ENCODE measurements around the gene UBE2G1. TPM values are rescaled to one million over a fixed set of nuclear protein-coding genes. Genes with fewer than 3 reads are reported as not detected.

UBE2G1 gene, protein sequence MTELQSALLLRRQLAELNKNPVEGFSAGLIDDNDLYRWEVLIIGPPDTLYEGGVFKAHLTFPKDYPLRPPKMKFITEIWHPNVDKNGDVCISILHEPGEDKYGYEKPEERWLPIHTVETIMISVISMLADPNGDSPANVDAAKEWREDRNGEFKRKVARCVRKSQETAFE
- polyA plus RNA-seq (2013, experiment 1 of 4), result 72.4 TPM
- 75.1 TPM for polyA plus RNA-seq (2013, experiment 2 of 4)
- 74.8 TPM for polyA plus RNA-seq (2013, experiment 3 of 4)
- 77.9 TPM for polyA plus RNA-seq (2013, experiment 4 of 4)

GRCh38 chr17:4366327-4367063, at the start of gene UBE2G1:
UBE2G1 (minus strand) TSS chr17:4366675; CDS start chr17:4366316, 359 bp downstream.
- Histone ChIP-seq H3K4me3 (ENCODE audit: insufficient read depth, low read depth, low read length) (peak within 1 kb of the TSS; percentile 94), H3K27me3 (ENCODE audit: control insufficient read depth, insufficient read depth, low read length, poor library complexity, severe bottlenecking) (no peaks in the 10 kb centered on the region), H3K27ac (ENCODE audit: insufficient read depth, low read depth, low read length, poor library complexity, severe bottlenecking) (peak within 1 kb of the TSS; percentile 84), H3K36me3 (ENCODE audit: control insufficient read depth, insufficient read depth, low read length) (no peaks in the 10 kb centered on the region), H3K4me1 (ENCODE audit: control insufficient read depth, insufficient read depth, low read length) (peaks cover 3% of the 10 kb centered on the region), H3K9me3 (ENCODE audit: control insufficient read depth, low read length) (no peaks in the 10 kb centered on the region)
- WGBS, 2 experiments, result 1 to 2% methylated on average over 77 of the region's 77 CpGs

DNA sequence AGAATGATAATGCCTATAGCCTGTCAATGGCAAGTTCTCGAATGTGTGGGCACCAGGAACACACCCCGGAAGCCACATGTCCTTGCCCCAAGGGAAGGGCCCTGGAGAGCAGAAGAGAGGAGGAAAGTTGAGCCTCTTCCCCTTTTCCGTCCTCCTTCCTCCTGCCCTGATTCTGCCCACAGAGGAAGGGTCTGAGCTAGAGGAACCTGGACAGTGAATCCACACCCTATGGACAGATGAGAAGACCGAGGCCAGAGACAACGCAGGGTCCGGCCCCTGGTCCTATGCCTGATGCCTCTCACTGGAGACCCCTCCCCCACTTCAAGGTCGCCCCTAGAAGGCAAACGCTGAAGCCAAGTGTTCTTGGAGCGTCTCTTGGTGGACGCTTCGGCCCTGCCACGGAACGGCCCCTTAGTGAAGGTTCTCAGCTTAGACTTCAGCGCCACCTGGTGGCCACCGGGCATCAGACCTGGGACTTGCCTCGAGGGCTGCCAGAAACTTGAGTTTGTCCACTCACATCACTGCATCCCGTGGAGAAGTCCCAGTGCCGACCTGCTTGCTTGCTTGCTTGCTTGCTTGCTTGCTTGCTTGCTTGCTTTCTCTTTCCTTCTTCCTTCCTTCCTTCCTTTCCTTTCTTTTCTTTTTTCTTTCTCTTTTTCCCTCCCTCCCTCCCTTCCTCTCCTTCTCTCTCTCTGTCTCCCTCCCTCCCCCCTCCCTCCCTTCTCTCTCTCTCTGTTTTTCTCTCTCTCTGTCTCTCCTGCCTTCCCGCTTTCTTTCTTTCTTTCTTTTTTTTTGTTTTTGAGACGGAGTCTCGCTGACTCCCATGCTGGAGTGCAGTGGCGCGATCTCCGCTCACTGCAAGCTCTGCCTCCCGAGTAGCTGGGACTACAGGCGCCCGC, 46.7 kb upstream of the UBE2G1 start:
- Histone ChIP-seq H3K36me3 (ENCODE audit: control insufficient read depth, insufficient read depth, low read length) (no peaks in the 10 kb centered on the region), H3K27me3 (ENCODE audit: control insufficient read depth, insufficient read depth, low read length, poor library complexity, severe bottlenecking) (no peaks in the 10 kb centered on the region), H3K27ac (ENCODE audit: insufficient read depth, low read depth, low read length, poor library complexity, severe bottlenecking) (no peak overlapping the region), H3K4me3 (ENCODE audit: insufficient read depth, low read depth, low read length) (no peak overlapping the region), H3K9me3 (ENCODE audit: control insufficient read depth, low read length) (no peaks in the 10 kb centered on the region), H3K4me1 (ENCODE audit: control insufficient read depth, insufficient read depth, low read length) (no peaks in the 10 kb centered on the region)
- WGBS, 2 experiments, result 43% methylated on average over 27 of the region's 27 CpGs

DNA sequence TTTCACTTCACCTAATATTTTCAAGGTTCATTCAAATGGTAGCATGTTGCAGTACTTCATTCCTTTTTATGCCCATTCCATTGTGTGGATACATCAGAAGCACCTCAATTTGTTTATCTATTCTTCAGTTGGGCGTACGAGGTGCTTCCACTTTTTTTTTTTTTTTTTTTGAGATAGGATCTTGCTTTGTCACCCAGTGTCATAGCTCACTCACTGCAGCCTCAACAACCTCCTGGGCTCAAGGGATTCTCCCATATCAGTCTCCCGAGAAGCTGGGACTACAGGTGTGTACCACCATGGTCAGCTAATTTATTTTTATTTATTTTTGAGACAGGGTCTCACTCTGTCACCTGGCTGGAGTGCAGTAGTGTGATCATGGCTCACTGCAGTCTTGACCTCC, 44.7 kb upstream of the UBE2G1 start:
- 84 to 96% methylated on average over 3 of the region's 3 CpGs for WGBS, 2 experiments

GRCh38 chr17:4409659-4410058, 43.2 kb upstream of the UBE2G1 start:
- no peaks in the 10 kb centered on the region for H3K4me1 ChIP-seq (ENCODE audit: control insufficient read depth, insufficient read depth, low read length)
- no peak overlapping the region for H3K27ac ChIP-seq (ENCODE audit: insufficient read depth, low read depth, low read length, poor library complexity, severe bottlenecking)
- no peaks in the 10 kb centered on the region for H3K36me3 ChIP-seq (ENCODE audit: control insufficient read depth, insufficient read depth, low read length)
- no peaks in the 10 kb centered on the region for H3K9me3 ChIP-seq (ENCODE audit: control insufficient read depth, low read length)
- no peak overlapping the region for H3K4me3 ChIP-seq (ENCODE audit: insufficient read depth, low read depth, low read length)
- WGBS, 2 experiments, result 91 to 95% methylated on average over 6 of the region's 6 CpGs
- H3K27me3 ChIP-seq (ENCODE audit: control insufficient read depth, insufficient read depth, low read length, poor library complexity, severe bottlenecking), result no peaks in the 10 kb centered on the region

More for the DNA sequence above, 44.7 kb upstream of the UBE2G1 start:
- Histone ChIP-seq H3K9me3 (ENCODE audit: control insufficient read depth, low read length) (no peaks in the 10 kb centered on the region), H3K4me3 (ENCODE audit: insufficient read depth, low read depth, low read length) (no peak overlapping the region), H3K27me3 (ENCODE audit: control insufficient read depth, insufficient read depth, low read length, poor library complexity, severe bottlenecking) (no peaks in the 10 kb centered on the region), H3K27ac (ENCODE audit: insufficient read depth, low read depth, low read length, poor library complexity, severe bottlenecking) (no peak overlapping the region), H3K4me1 (ENCODE audit: control insufficient read depth, insufficient read depth, low read length) (no peaks in the 10 kb centered on the region), H3K36me3 (ENCODE audit: control insufficient read depth, insufficient read depth, low read length) (no peaks in the 10 kb centered on the region)

DNA sequence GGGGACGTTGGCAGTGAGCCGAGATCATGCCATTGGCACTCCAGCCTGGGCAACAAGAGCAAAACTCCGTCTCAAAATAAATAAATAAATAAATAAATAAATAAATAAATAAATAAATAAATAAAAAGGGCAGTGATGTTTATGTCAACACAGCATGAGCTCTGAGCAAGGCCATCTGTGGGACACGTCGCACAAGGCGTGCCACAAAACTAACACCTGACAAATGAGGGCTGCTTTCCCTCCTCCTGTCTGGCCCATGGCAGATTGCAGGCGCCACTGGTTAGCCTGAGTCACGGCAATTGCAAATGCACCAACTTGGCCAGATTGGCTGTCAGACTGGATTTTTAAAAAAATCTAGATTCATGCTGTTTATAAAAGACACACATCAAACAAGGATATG, 41.4 kb upstream of the UBE2G1 start:
- no peak overlapping the region for H3K27ac ChIP-seq (ENCODE audit: insufficient read depth, low read depth, low read length, poor library complexity, severe bottlenecking)
- 85% methylated on average over 7 of the region's 8 CpGs for WGBS, 2 experiments
- no peaks in the 10 kb centered on the region for H3K4me1 ChIP-seq (ENCODE audit: control insufficient read depth, insufficient read depth, low read length)
- H3K4me3 ChIP-seq (ENCODE audit: insufficient read depth, low read depth, low read length), result no peak overlapping the region
- H3K27me3 ChIP-seq (ENCODE audit: control insufficient read depth, insufficient read depth, low read length, poor library complexity, severe bottlenecking), result no peaks in the 10 kb centered on the region
- H3K9me3 ChIP-seq (ENCODE audit: control insufficient read depth, low read length), result no peaks in the 10 kb centered on the region
- no peaks in the 10 kb centered on the region for H3K36me3 ChIP-seq (ENCODE audit: control insufficient read depth, insufficient read depth, low read length)

DNA sequence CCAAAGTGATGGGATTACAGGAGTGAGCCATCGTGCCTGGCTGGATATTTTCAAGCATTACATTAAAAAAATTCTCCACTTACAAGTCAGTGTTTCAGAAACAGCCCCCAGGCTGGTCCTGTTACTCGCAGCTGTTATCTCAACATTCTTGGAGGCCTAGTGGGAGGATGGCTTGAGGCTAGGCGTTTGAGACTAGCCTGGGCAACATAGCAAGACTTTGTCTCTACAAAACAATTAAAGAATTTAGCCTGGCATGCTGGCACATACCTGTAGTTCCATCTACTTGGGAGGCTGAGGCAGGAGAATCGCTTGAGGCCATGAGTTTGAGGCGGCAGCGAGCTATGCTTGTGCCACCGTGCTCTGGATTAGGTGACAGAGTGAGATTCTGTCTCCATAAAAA, 40.7 kb upstream of the UBE2G1 start:
- Histone ChIP-seq H3K27me3 (ENCODE audit: control insufficient read depth, insufficient read depth, low read length, poor library complexity, severe bottlenecking) (no peaks in the 10 kb centered on the region), H3K9me3 (ENCODE audit: control insufficient read depth, low read length) (no peaks in the 10 kb centered on the region), H3K27ac (ENCODE audit: insufficient read depth, low read depth, low read length, poor library complexity, severe bottlenecking) (no peak overlapping the region), H3K4me3 (ENCODE audit: insufficient read depth, low read depth, low read length) (no peak overlapping the region), H3K36me3 (ENCODE audit: control insufficient read depth, insufficient read depth, low read length) (no peaks in the 10 kb centered on the region), H3K4me1 (ENCODE audit: control insufficient read depth, insufficient read depth, low read length) (no peaks in the 10 kb centered on the region)
- WGBS, 2 experiments, result 81 to 83% methylated on average over 7 of the region's 7 CpGs

DNA sequence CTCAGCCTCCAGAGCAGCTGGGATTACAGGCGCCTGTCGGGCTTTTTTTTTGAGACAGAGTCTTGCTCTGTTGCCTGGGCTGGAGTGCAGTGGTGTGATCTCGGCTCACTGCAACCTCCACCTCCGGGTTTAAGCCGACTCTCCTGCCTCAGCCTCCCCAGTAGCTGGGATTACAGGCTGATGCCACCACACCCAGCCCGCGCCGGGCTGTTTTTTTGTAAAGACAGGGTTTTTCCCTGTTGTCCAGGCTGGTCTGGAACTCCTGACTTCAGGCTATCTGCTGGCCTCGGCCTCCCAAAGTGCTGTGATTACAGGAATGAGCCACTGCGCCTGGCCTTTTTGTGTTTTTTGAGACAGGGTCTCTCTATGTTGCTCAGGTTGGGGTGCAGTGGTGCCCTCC, 39.9 kb upstream of the UBE2G1 start:
- Histone ChIP-seq H3K27me3 (ENCODE audit: control insufficient read depth, insufficient read depth, low read length, poor library complexity, severe bottlenecking) (no peaks in the 10 kb centered on the region), H3K36me3 (ENCODE audit: control insufficient read depth, insufficient read depth, low read length) (no peaks in the 10 kb centered on the region)
- WGBS, 2 experiments, result 91 to 92% methylated on average over 10 of the region's 10 CpGs

GRCh38 chr17:4405699-4406098, 39.2 kb upstream of the UBE2G1 start:
- no peak overlapping the region for H3K4me3 ChIP-seq (ENCODE audit: insufficient read depth, low read depth, low read length)

More for the DNA sequence above, 39.9 kb upstream of the UBE2G1 start:
- Histone ChIP-seq H3K9me3 (ENCODE audit: control insufficient read depth, low read length) (no peaks in the 10 kb centered on the region), H3K4me3 (ENCODE audit: insufficient read depth, low read depth, low read length) (no peak overlapping the region), H3K27ac (ENCODE audit: insufficient read depth, low read depth, low read length, poor library complexity, severe bottlenecking) (no peak overlapping the region), H3K4me1 (ENCODE audit: control insufficient read depth, insufficient read depth, low read length) (no peaks in the 10 kb centered on the region)

DNA sequence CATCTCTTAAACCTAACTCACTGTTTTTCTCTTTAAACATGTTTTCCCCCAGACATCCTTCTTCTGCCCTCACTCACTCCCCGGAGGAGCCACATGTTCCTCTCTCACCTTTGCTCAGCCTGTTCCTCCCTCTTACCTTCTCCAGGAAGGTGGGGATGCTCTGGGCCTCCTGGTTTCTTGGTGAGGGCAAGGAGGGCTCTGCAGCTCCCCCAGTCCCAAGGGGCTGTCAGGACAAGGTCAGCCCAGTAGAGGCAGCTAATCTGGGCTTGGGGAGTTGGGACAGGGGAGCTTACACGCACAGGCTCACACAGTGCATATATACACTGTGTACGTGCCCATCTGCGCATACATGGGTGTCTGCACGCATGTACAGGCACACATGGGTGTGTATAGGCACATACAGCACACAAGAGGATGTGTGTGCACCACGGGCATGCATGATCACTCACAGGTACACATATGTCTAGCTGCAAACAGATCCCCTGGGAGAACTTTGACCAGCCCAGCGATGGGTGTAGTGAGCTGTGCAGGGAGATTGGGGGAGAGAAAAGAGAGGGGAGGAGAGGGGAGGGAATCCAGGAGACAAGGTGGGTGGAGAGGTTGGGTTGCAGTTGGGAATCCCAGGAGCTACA, 38.7 kb upstream of the UBE2G1 start:
- 93 to 94% methylated on average over 7 of the region's 7 CpGs for WGBS, 2 experiments
- no peaks in the 10 kb centered on the region for H3K36me3 ChIP-seq (ENCODE audit: control insufficient read depth, insufficient read depth, low read length)
- no peaks in the 10 kb centered on the region for H3K27me3 ChIP-seq (ENCODE audit: control insufficient read depth, insufficient read depth, low read length, poor library complexity, severe bottlenecking)
- no peak overlapping the region for H3K4me3 ChIP-seq (ENCODE audit: insufficient read depth, low read depth, low read length)
- no peaks in the 10 kb centered on the region for H3K9me3 ChIP-seq (ENCODE audit: control insufficient read depth, low read length)
- H3K4me1 ChIP-seq (ENCODE audit: control insufficient read depth, insufficient read depth, low read length), result no peaks in the 10 kb centered on the region
- H3K27ac ChIP-seq (ENCODE audit: insufficient read depth, low read depth, low read length, poor library complexity, severe bottlenecking), result no peak overlapping the region

More at GRCh38 chr17:4405699-4406098, 39.2 kb upstream of the UBE2G1 start:
- 92 to 93% methylated on average over 5 of the region's 5 CpGs for WGBS, 2 experiments
- no peaks in the 10 kb centered on the region for H3K27me3 ChIP-seq (ENCODE audit: control insufficient read depth, insufficient read depth, low read length, poor library complexity, severe bottlenecking)
- no peaks in the 10 kb centered on the region for H3K36me3 ChIP-seq (ENCODE audit: control insufficient read depth, insufficient read depth, low read length)
- H3K4me1 ChIP-seq (ENCODE audit: control insufficient read depth, insufficient read depth, low read length), result no peaks in the 10 kb centered on the region
- H3K9me3 ChIP-seq (ENCODE audit: control insufficient read depth, low read length), result no peaks in the 10 kb centered on the region
- H3K27ac ChIP-seq (ENCODE audit: insufficient read depth, low read depth, low read length, poor library complexity, severe bottlenecking), result no peak overlapping the region
